Inferior parietal cortex (tissue), 1 donor: ENCODE data around the gene CCNF.
A peak's percentile ranks its signal among the peaks of the same experiment; 100 is the strongest.
"Not testable (repeated sequence)": the region's sequence is repeated elsewhere in the genome, so short reads cannot be mapped to it uniquely, and the experiment has no call there.

Source experiments
- DNase-seq: peaks from one replicate; pipeline ENCODE4 v3.0.0-alpha.2; 2016; ENCODE audit errors: extremely low spot score

The CCNF gene

GRCh38 chr16:2428051-2428783, 1.0 kb upstream of the CCNF start:
- peak; percentile 15 for DNase-seq

GRCh38 chr16:2428784-2429033, 538 bp upstream of the CCNF start:
- no peak for DNase-seq

GRCh38 chr16:2429771-2430663, 770 bp downstream of the CCNF start:
- peak; percentile 18 for DNase-seq

GRCh38 chr16:2432286-2432685, 3.0 kb downstream of the CCNF start:
- DNase-seq: no peak

- DNase-seq: no peak
Measured at GRCh38 chr16:2432801-2433505, 3.7 kb downstream of the CCNF start.

GRCh38 chr16:2435236-2435635, 6.0 kb downstream of the CCNF start:
- DNase-seq: not testable (repeated sequence)

GRCh38 chr16:2436110-2436509, 6.9 kb downstream of the CCNF start:
- DNase-seq: no peak

- DNase-seq: no peak
Measured at GRCh38 chr16:2437032-2437790, 8.0 kb downstream of the CCNF start.

- no peak for DNase-seq
Measured at GRCh38 chr16:2438121-2438520, 8.9 kb downstream of the CCNF start.

GRCh38 chr16:2439598-2439997, 10.4 kb downstream of the CCNF start:
- no peak for DNase-seq

GRCh38 chr16:2441143-2441804, 12.0 kb downstream of the CCNF start:
- not testable (repeated sequence) for DNase-seq

- DNase-seq: no peak
Measured at GRCh38 chr16:2443555-2443954, 14.3 kb downstream of the CCNF start.

GRCh38 chr16:2447920-2448583, 18.8 kb downstream of the CCNF start:
- DNase-seq: no peak

GRCh38 chr16:2449118-2449517, 19.9 kb downstream of the CCNF start:
- DNase-seq: no peak

- peak; percentile 46 for DNase-seq
Measured at GRCh38 chr16:2450535-2450934, 21.3 kb downstream of the CCNF start.

GRCh38 chr16:2450975-2451381, 21.7 kb downstream of the CCNF start:
- DNase-seq: no peak

- no peak for DNase-seq
Measured at GRCh38 chr16:2451851-2452320, 22.6 kb downstream of the CCNF start.

GRCh38 chr16:2452650-2453049, 23.4 kb downstream of the CCNF start:
- DNase-seq: no peak

GRCh38 chr16:2455081-2455845, 26.0 kb downstream of the CCNF start:
- DNase-seq: no peak
